DOHH2 (cell line): ENCODE measurements around the gene SIGMAR1.

ENCODE experiments used
- H3F3A ChIP-seq: fragments of 200-600 bp; sonication (generic), shearing (Covaris generic); 2 replicates; pipeline ENCODE4 v1.6.0; 2016; ENCODE audit warnings: antibody characterized with exemption, mild to moderate bottlenecking; ENCODE audit not compliant: control insufficient read depth, insufficient read depth
- H3K27ac ChIP-seq: fragments of 200-600 bp; sonication (generic); 2 replicates; pipeline ENCODE4 v1.5.1; 2014; ENCODE audit warnings: low read depth, mild to moderate bottlenecking, low read length, moderate library complexity
- H3K27me3 ChIP-seq: fragments of 200-600 bp; sonication (generic); 2 replicates; pipeline ENCODE4 v1.6.1; 2014; ENCODE audit warnings: mild to moderate bottlenecking, low read length, mixed read lengths; ENCODE audit not compliant: control insufficient read depth
- H3K36me3 ChIP-seq: fragments of 200-600 bp; sonication (generic); 2 replicates; pipeline ENCODE4 v1.6.1; 2014; ENCODE audit warnings: mild to moderate bottlenecking, low read length, moderate library complexity, mixed read lengths; ENCODE audit not compliant: control insufficient read depth
- H3K4me1 ChIP-seq: fragments of 200-600 bp; sonication (generic); 2 replicates; pipeline ENCODE4 v1.6.1; 2014; ENCODE audit warnings: mild to moderate bottlenecking, low read length, mixed read lengths; ENCODE audit not compliant: control insufficient read depth
- H3K4me2 ChIP-seq: fragments of 200-600 bp; sonication (generic); 2 replicates; pipeline ENCODE4 v1.6.0; 2014; ENCODE audit warnings: mild to moderate bottlenecking, low read length, moderate library complexity
- H3K4me3 ChIP-seq: fragments of 200-600 bp; sonication (generic); 2 replicates; pipeline ENCODE4 v1.5.1; 2014; ENCODE audit warnings: mild to moderate bottlenecking, low read length, mixed read lengths
- H3K79me2 ChIP-seq: fragments of 200-600 bp; sonication (generic); 2 replicates; pipeline ENCODE4 v1.6.1; 2014; ENCODE audit warnings: mild to moderate bottlenecking, low read length, mixed read lengths; ENCODE audit not compliant: control insufficient read depth
- H3K9me2 ChIP-seq: fragments of 200-600 bp; sonication (generic); replicated peaks from 2 replicates; pipeline ENCODE4 v1.6.1; 2014; ENCODE audit warnings: mild to moderate bottlenecking, low read length, mixed read lengths; ENCODE audit not compliant: control insufficient read depth
- H3K9me3 ChIP-seq: fragments of 200-600 bp; sonication (generic); 2 replicates; pipeline ENCODE4 v1.6.1; 2014; ENCODE audit warnings: antibody characterized with exemption, low read length, mixed read lengths; ENCODE audit not compliant: control insufficient read depth, insufficient read depth
- H4K20me1 ChIP-seq: fragments of 200-600 bp; sonication (generic); 2 replicates; pipeline ENCODE4 v1.6.0; 2014; ENCODE audit warnings: low read depth, mild to moderate bottlenecking, antibody characterized with exemption, low read length, moderate library complexity; ENCODE audit not compliant: control insufficient read depth, insufficient read depth
- EZH2phosphoT487 ChIP-seq: fragments of 200-600 bp; sonication (generic); IDR thresholded peaks from 2 replicates; pipeline ENCODE4 v1.6.1; 2017; ENCODE audit warnings: borderline replicate concordance, mild to moderate bottlenecking, antibody characterized with exemption, low read length, moderate library complexity, mixed read lengths
- TF ChIP-seq, protein P1 (sequence below): fragments of 200-600 bp; sonication (generic); IDR thresholded peaks from one replicate; pipeline ENCODE4 v1.5.1; 2014; ENCODE audit warnings: antibody characterized with exemption, mild to moderate bottlenecking, low read depth, low read length; ENCODE audit not compliant: poor library complexity, severe bottlenecking

SIGMAR1 gene

GRCh38 chr9:34650816-34651215 is 13.2 kb upstream of the SIGMAR1 start:
- Histone ChIP-seq H3K36me3 (peaks cover 8% of the 10 kb centered on the region; the same call in 1 of the 2 replicates), H3K9me2 (no peaks in the 10 kb centered on the region), H3K27me3 (peaks cover 4% of the 10 kb centered on the region; the same call in 1 of the 2 replicates), H3K27ac (no peak overlapping the region), H3K4me1 (peaks cover 14% of the 10 kb centered on the region), H3F3A (no peaks in the 10 kb centered on the region), H3K4me2 (no peak overlapping the region), H3K79me2 (peaks cover 5% of the 10 kb centered on the region), H3K4me3 (no peak overlapping the region), H4K20me1 (no peaks in the 10 kb centered on the region), H3K9me3 (no peaks in the 10 kb centered on the region)
- TF ChIP-seq EZH2phosphoT487, result no peak
- TF ChIP-seq, protein P1, sequence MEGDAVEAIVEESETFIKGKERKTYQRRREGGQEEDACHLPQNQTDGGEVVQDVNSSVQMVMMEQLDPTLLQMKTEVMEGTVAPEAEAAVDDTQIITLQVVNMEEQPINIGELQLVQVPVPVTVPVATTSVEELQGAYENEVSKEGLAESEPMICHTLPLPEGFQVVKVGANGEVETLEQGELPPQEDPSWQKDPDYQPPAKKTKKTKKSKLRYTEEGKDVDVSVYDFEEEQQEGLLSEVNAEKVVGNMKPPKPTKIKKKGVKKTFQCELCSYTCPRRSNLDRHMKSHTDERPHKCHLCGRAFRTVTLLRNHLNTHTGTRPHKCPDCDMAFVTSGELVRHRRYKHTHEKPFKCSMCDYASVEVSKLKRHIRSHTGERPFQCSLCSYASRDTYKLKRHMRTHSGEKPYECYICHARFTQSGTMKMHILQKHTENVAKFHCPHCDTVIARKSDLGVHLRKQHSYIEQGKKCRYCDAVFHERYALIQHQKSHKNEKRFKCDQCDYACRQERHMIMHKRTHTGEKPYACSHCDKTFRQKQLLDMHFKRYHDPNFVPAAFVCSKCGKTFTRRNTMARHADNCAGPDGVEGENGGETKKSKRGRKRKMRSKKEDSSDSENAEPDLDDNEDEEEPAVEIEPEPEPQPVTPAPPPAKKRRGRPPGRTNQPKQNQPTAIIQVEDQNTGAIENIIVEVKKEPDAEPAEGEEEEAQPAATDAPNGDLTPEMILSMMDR, result no peak

DNA sequence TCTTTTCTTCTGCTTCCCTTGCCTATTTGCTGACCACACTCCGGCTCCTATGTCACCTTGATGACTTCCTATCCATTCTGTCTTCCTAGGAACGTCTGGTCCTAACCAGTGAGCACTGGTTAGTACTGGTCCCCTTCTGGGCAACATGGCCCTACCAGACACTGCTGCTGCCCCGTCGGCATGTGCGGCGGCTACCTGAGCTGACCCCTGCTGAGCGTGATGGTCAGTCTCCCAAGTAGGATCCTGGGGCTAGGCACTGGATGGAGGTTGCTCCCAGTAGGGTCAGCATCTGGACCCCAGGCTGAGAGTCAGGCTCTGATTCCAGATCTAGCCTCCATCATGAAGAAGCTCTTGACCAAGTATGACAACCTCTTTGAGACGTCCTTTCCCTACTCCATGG is 11.1 kb upstream of the SIGMAR1 start:
- Histone ChIP-seq H3K4me2 (no peak overlapping the region), H3K9me2 (no peaks in the 10 kb centered on the region), H3K4me1 (peaks cover 14% of the 10 kb centered on the region), H3K27me3 (no peaks in the 10 kb centered on the region), H4K20me1 (no peaks in the 10 kb centered on the region), H3F3A (no peaks in the 10 kb centered on the region), H3K4me3 (no peak overlapping the region), H3K36me3 (peaks cover 8% of the 10 kb centered on the region; the same call in 1 of the 2 replicates), H3K27ac (no peak overlapping the region), H3K79me2 (peaks cover 5% of the 10 kb centered on the region), H3K9me3 (no peaks in the 10 kb centered on the region)
- no peak for TF ChIP-seq EZH2phosphoT487

DNA sequence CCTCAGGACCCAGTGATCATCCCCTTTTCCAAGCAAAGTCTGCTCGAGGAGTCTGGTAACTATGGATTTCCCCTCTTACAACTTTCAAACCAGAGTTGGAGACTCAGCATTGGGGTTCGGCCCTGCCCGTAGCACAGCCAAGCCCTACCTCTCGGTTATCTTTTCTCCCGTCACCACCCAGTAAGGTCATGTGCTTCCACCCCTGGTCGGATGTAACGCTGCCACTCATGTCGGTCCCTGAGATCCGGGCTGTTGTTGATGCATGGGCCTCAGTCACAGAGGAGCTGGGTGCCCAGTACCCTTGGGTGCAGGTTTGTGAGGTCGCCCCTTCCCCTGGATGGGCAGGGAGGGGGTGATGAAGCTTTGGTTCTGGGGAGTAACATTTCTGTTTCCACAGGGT is 10.1 kb upstream of the SIGMAR1 start:
- H3K27ac ChIP-seq, result no peak overlapping the region
- no peak for TF ChIP-seq EZH2phosphoT487
- TF ChIP-seq, protein P1, result no peak
- H3K9me2 ChIP-seq, result no peaks in the 10 kb centered on the region
- peaks cover 5% of the 10 kb centered on the region for H3K79me2 ChIP-seq
- no peaks in the 10 kb centered on the region for H3K9me3 ChIP-seq
- peak overlapping the region; percentile 88 for H3K4me2 ChIP-seq
- H3K4me3 ChIP-seq, result peak overlapping the region; percentile 87
- H3K4me1 ChIP-seq, result peaks cover 14% of the 10 kb centered on the region
- peaks cover 8% of the 10 kb centered on the region; the same call in 1 of the 2 replicates for H3K36me3 ChIP-seq
- no peaks in the 10 kb centered on the region for H3K27me3 ChIP-seq
- no peaks in the 10 kb centered on the region for H3F3A ChIP-seq
- no peaks in the 10 kb centered on the region for H4K20me1 ChIP-seq

DNA sequence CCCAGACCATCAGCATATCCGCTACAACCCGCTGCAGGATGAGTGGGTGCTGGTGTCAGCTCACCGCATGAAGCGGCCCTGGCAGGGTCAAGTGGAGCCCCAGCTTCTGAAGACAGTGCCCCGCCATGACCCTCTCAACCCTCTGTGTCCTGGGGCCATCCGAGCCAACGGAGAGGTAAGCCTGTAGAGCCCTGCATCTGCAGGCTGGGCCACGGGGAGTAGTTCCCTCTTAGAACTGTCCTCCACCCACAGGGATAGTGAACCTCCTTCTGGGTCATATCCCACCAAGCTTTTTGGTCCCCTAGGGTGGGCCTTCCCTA is 9.5 kb upstream of the SIGMAR1 start:
- TF ChIP-seq, protein P1, result no peak
- TF ChIP-seq EZH2phosphoT487, result no peak
- no peaks in the 10 kb centered on the region for H3F3A ChIP-seq
- no peaks in the 10 kb centered on the region for H4K20me1 ChIP-seq
- H3K9me2 ChIP-seq, result no peaks in the 10 kb centered on the region
- H3K27ac ChIP-seq, result peak overlapping the region; percentile 23; the same call in 1 of the 2 replicates
- H3K79me2 ChIP-seq, result peaks cover 5% of the 10 kb centered on the region
- H3K4me1 ChIP-seq, result peaks cover 14% of the 10 kb centered on the region
- H3K4me3 ChIP-seq, result peak overlapping the region; percentile 87
- H3K36me3 ChIP-seq, result peaks cover 8% of the 10 kb centered on the region; the same call in 1 of the 2 replicates
- H3K4me2 ChIP-seq, result peak overlapping the region; percentile 88
- no peaks in the 10 kb centered on the region for H3K9me3 ChIP-seq
- H3K27me3 ChIP-seq, result no peaks in the 10 kb centered on the region
